GM12878 (cell line): ENCODE measurements around the gene TAF10. TPM values are rescaled to one million over a fixed set of nuclear protein-coding genes. Genes with fewer than 3 reads are reported as not detected.

Source experiments
- ATAC-seq: fragments of 200-7000 bp; cut with Tn5 transposase; 3 replicates; pipeline ENCODE4 v1.9.1; 2020; ENCODE audit warnings: mild to moderate bottlenecking, moderate library complexity
- BruUV-seq: library from RNA; stranded (reverse); fragments of 400-500 nt; replicated peaks from 2 replicates; lab custom pipeline; 2021; lab: Mats Ljungman, UMichigan
- CTCF ChIA-PET: fragments of 300-600 bp; sonication (Branson Sonifier 250); formaldehyde crosslinking; extraction: SDS; loops from one replicate; lab custom pipeline; 2021; ENCODE audit warnings: inconsistent platforms; lab: Yijun Ruan, JAX
- POLR2A ChIA-PET: fragments of 350-600 bp; formaldehyde crosslinking; extraction: SDS; loops from one replicate; lab custom pipeline; 2021; ENCODE audit warnings: inconsistent platforms; lab: Charles Lee
- RAD21 ChIA-PET: fragments of 300-600 bp; sonication (Branson Sonifier 250); formaldehyde crosslinking; loops from one replicate; lab custom pipeline; 2023; ENCODE audit warnings: antibody characterized with exemption; ENCODE audit not compliant: unreplicated experiment; lab: Charles Lee
- SMC1A ChIA-PET: fragments of 300-600 bp; sonication (Branson Sonifier 250); formaldehyde crosslinking; loops from one replicate; lab custom pipeline; 2023; ENCODE audit not compliant: unreplicated experiment, uncharacterized antibody; lab: Charles Lee
- DNase-seq: peaks from one replicate; pipeline ENCODE4 v3.0.0-alpha.2; 2011; ENCODE audit warnings: low read depth, low spot score
- FAIRE-seq: peaks from 3 replicates; lab custom pipeline; 2011; peaks lifted over from hg19 to GRCh38; lab: Jason Lieb, UNC
- H2AFZ ChIP-seq: 2 replicates; pipeline ENCODE4 v1.6.0; 2011; ENCODE audit warnings: low read depth, low read length, control low read depth; ENCODE audit not compliant: control insufficient read depth
- H3K27ac ChIP-seq: 2 replicates; pipeline ENCODE4 v1.5.1; 2011; ENCODE audit warnings: control low read depth; ENCODE audit not compliant: control insufficient read depth, insufficient read depth
- H3K27me3 ChIP-seq, 2 experiments: replicated peaks in 1 of 2; 2 replicates each; pipeline versions ENCODE4 v1.6.0 to v1.6.1; 2011; ENCODE audit warnings: low read length in 1 of 2; ENCODE audit not compliant: control insufficient read depth in 2 of 2, insufficient read depth in 2 of 2
- H3K36me3 ChIP-seq, 2 experiments: 2 replicates each; pipeline ENCODE4 v1.5.1; 2011; ENCODE audit warnings: low read length in 1 of 2; ENCODE audit not compliant: control insufficient read depth in 2 of 2, insufficient read depth in 2 of 2
- H3K4me1 ChIP-seq: 2 replicates; pipeline ENCODE4 v1.6.1; 2011; ENCODE audit warnings: mild to moderate bottlenecking, low read length, moderate library complexity, mixed read lengths; ENCODE audit not compliant: control insufficient read depth, insufficient read depth
- H3K4me2 ChIP-seq: 2 replicates; pipeline ENCODE4 v1.6.0; 2011; ENCODE audit warnings: control low read depth; ENCODE audit not compliant: control insufficient read depth, insufficient read depth
- H3K4me3 ChIP-seq: fragments of 200-600 bp; sonication (generic); 2 replicates; pipeline ENCODE4 v1.5.1; 2016
- H3K79me2 ChIP-seq: 2 replicates; pipeline ENCODE4 v1.6.0; 2011; ENCODE audit warnings: low read length; ENCODE audit not compliant: control insufficient read depth, insufficient read depth
- H3K9ac ChIP-seq: 2 replicates; pipeline ENCODE4 v1.8.0; 2011; ENCODE audit warnings: low read length, control low read depth, mixed read lengths; ENCODE audit not compliant: control insufficient read depth, insufficient read depth
- H3K9me3 ChIP-seq: replicated peaks from 3 replicates; pipeline ENCODE4 v1.5.1; 2011; ENCODE audit warnings: mild to moderate bottlenecking, low read length; ENCODE audit not compliant: control insufficient read depth, insufficient read depth
- H4K20me1 ChIP-seq: 2 replicates; pipeline ENCODE4 v1.6.0; 2011; ENCODE audit not compliant: control insufficient read depth, insufficient read depth
- CEBPB ChIP-seq, 2 experiments: fragments of 150-350 bp in 1 of 2; IDR thresholded peaks; 2 replicates each; pipeline ENCODE4 v1.6.1; 2012 to 2014; ENCODE audit warnings: low read depth in 2 of 2, low read length in 2 of 2, borderline replicate concordance in 1 of 2, inconsistent platforms in 1 of 2
- CHD2 ChIP-seq: IDR thresholded peaks from 2 replicates; pipeline ENCODE4 v1.6.1; 2011; ENCODE audit warnings: low read depth, low read length, improper control_type of control experiment, borderline replicate concordance
- CHD4 ChIP-seq: fragments of 200-600 bp; sonication (generic); IDR thresholded peaks from 2 replicates; pipeline ENCODE4 v1.6.1; 2016; ENCODE audit warnings: mild to moderate bottlenecking
- EED ChIP-seq: sonication (generic); IDR thresholded peaks from 2 replicates; pipeline ENCODE4 v1.6.1; 2016; ENCODE audit warnings: antibody characterized with exemption, low read depth
- EGR1 ChIP-seq, 2 experiments: IDR thresholded peaks; 1 replicate in 1 of 2; 2 replicates in 1 of 2; pipeline ENCODE4 v1.6.1; 2011 to 2012; ENCODE audit warnings: low read depth in 2 of 2, low read length in 2 of 2, borderline replicate concordance in 1 of 2, mild to moderate bottlenecking in 1 of 2, moderate library complexity in 1 of 2
- ESRRA ChIP-seq: IDR thresholded peaks from 2 replicates; pipeline ENCODE4 v1.6.1; 2012; ENCODE audit warnings: mild to moderate bottlenecking, low read length, improper control_type of control experiment
- MEF2A ChIP-seq: IDR thresholded peaks from 2 replicates; pipeline ENCODE4 v1.6.1; 2011; ENCODE audit warnings: low read depth, mild to moderate bottlenecking, low read length, moderate library complexity; ENCODE audit not compliant: insufficient read depth
- MTA3 ChIP-seq: IDR thresholded peaks from 2 replicates; pipeline ENCODE4 v1.6.1; 2012; ENCODE audit warnings: low read length, inconsistent platforms, borderline replicate concordance
- NFXL1 ChIP-seq: fragments of 450-650 bp; IDR thresholded peaks from 2 replicates; pipeline ENCODE4 v1.6.1; 2017; ENCODE audit warnings: antibody characterized with exemption, mild to moderate bottlenecking, borderline replicate concordance
- POLR2A ChIP-seq: IDR thresholded peaks from 2 replicates; pipeline ENCODE4 v1.6.1; 2011; ENCODE audit warnings: low read depth, mild to moderate bottlenecking, low read length
- RFX5 ChIP-seq: IDR thresholded peaks from 2 replicates; pipeline ENCODE4 v1.6.1; 2011; ENCODE audit warnings: low read depth, low read length, improper control_type of control experiment
- SRF ChIP-seq, 2 experiments: IDR thresholded peaks; 2 replicates each; pipeline ENCODE4 v1.6.1; 2011; ENCODE audit warnings: low read depth in 2 of 2, low read length in 2 of 2, mild to moderate bottlenecking in 1 of 2, moderate library complexity in 1 of 2
- STAT1 ChIP-seq: fragments of 450-650 bp; conservative IDR thresholded peaks from 2 replicates; pipeline ENCODE4 v1.6.1; 2014; ENCODE audit warnings: antibody characterized with exemption, mild to moderate bottlenecking
- ZNF207 ChIP-seq: fragments of 450-650 bp; IDR thresholded peaks from 2 replicates; pipeline ENCODE4 v1.6.1; 2014; ENCODE audit warnings: antibody characterized with exemption, mild to moderate bottlenecking, borderline replicate concordance
- ZNF217 ChIP-seq: fragments of 450-650 bp; IDR thresholded peaks from 2 replicates; pipeline ENCODE4 v1.6.1; 2017; ENCODE audit warnings: antibody characterized with exemption, mild to moderate bottlenecking
- ZNF384 ChIP-seq: IDR thresholded peaks from 2 replicates; pipeline ENCODE4 v1.6.1; 2012; ENCODE audit warnings: low read depth, mild to moderate bottlenecking, low read length, improper control_type of control experiment, borderline replicate concordance
- WGBS: methylation state at CpG from one replicate; pipeline ENCODE4 v1.1.6; 2016; ENCODE audit warnings: low lambda C conversion rate; ENCODE audit not compliant: insufficient replicate concordance, insufficient coverage; ENCODE audit errors: missing lambda C conversion rate; 5-methylcytosine and 5-hydroxymethylcytosine counted together
- in situ Hi-C: fragments of 300-500 bp; cut with MboI; formaldehyde crosslinking; loops from 9 replicates; pipeline ENCODE4 v1.14.3; 2018; ENCODE audit warnings: mixed read lengths
- intact Hi-C: fragments of 100-400 bp; cut with micrococcal nuclease; formaldehyde crosslinking; loops from one replicate; pipeline ENCODE4 v1.14.2; 2022; ENCODE audit not compliant: unreplicated experiment
- polyA plus RNA-seq, 11 experiments: library from polyadenylated mRNA; depleted of rRNA in 4 of 11; unstranded in 6 of 11; stranded (reverse) in 5 of 11; fragments of >200 nt; fragmentation: Nextera tagmentation in 4 of 11; fragmentation: Illumina TruSeq in 1 of 11; extraction: Ambion mirVana in 4 of 11; extraction: Trizol in 1 of 11; gene quantifications; 1 replicate in 1 of 11; 2 replicates in 10 of 11; pipeline versions ENCODE4 v1.2.1 to v1.2.3, GENCODE V29; 2011 to 2016; ENCODE audit warnings: inconsistent platforms in 2 of 11, missing spikeins in 2 of 11, low read depth in 1 of 11
- total RNA-seq, 4 experiments: library from RNA; depleted of rRNA in 3 of 4; stranded (reverse); fragments of >200 nt in 3 of 4; fragmentation: Illumina TruSeq in 1 of 4; extraction: Trizol in 1 of 4; gene quantifications; 2 replicates each; pipeline versions ENCODE4 v1.2.1 to v1.2.3, GENCODE V29; 2013 to 2021

The TAF10 gene
- total and polyA plus RNA-seq, 10 of the 15 experiments (the other 5 are each of a cell fraction or from before 2014, with no cell fraction given), result 26.7 to 251 (median 149) TPM

DNA sequence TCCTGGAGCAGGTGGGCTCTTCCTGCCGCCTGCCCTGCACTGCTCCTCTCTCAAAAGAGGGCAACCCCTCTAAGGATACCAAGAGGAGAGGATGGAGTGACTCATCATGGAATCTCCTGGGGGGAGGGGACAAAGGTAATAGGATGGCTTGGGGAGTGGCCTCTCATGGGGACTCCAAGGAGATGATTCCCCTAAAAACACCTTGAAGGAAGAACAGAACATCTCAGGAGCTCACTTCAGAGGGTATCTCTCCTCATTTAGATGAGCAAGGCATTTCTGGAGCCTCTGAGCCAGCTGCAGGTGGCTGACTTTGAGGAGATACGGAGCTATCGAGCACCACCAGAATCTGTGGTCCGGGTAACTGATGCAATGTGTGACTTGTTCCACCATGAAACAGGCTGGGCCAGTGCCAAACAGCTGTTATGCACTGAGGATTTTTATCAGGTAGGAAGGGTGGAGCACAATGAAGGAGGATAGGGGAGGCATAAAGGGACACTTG lies 48.8 kb downstream of the TAF10 start:
- Histone ChIP-seq H3K27me3 (no peaks in the 10 kb centered on the region), H3K36me3 (no peaks in the 10 kb centered on the region), H2AFZ (no peak overlapping the region), H3K4me3 (no peak overlapping the region), H3K4me2 (no peak overlapping the region), H3K79me2 (no peaks in the 10 kb centered on the region), H3K4me1 (no peaks in the 10 kb centered on the region), H4K20me1 (no peaks in the 10 kb centered on the region), H3K9me3 (no peaks in the 10 kb centered on the region), H3K9ac (no peak overlapping the region), H3K27ac (no peak overlapping the region)
- 97% methylated on average over 4 of the region's 4 CpGs for WGBS
- in situ Hi-C loops, result no loop called here
- FAIRE-seq (no peak), ATAC-seq (no peak), DNase-seq (no peak)
- intact Hi-C loops, result no loop called here
- SMC1A ChIA-PET, result no interaction called here
- no peak for TF ChIP-seq ESRRA
- no peak for TF ChIP-seq EED
- no peak for TF ChIP-seq EGR1 (IDR thresholded peaks at IDR 0.05; ENCODE audit: borderline replicate concordance in 1 of 2, low read depth in 2 of 2, low read length in 2 of 2)
- TF ChIP-seq RFX5, result no peak
- no peak for TF ChIP-seq CHD4
- TF ChIP-seq MEF2A, result no peak
- TF ChIP-seq CHD2, result no peak
- TF ChIP-seq NFXL1, result no peak
- TF ChIP-seq CEBPB (IDR thresholded peaks at IDR 0.05; ENCODE audit: borderline replicate concordance in 1 of 2, low read depth in 2 of 2, low read length in 2 of 2), result no peak
- TF ChIP-seq SRF (IDR thresholded peaks at IDR 0.05; ENCODE audit: low read depth in 2 of 2, low read length in 2 of 2), result no peak
- TF ChIP-seq ZNF217, result no peak
- no peak for TF ChIP-seq POLR2A
- no peak for TF ChIP-seq ZNF384
- no peak for TF ChIP-seq MTA3
- no peak for TF ChIP-seq ZNF207
- TF ChIP-seq STAT1, result no peak
- POLR2A ChIA-PET, result no interaction called here
- CTCF ChIA-PET, result no interaction called here
- RAD21 ChIA-PET, result no interaction called here
- no TSS peak for BruUV-seq
